ENCODE data around the gene MRPS21. TPM values are rescaled to one million over a fixed set of nuclear protein-coding genes. Genes with fewer than 3 reads are reported as not detected.

Gene MRPS21
- total and polyA plus RNA-seq, 2 of the 8 experiments (the other 6 are each of a cell fraction or from before 2014, with no cell fraction given), result 81.9 to 99.8 TPM

- no peak for DNase-seq (ENCODE audit: low read depth in 1 of 2, low spot score in 2 of 2)
- no peak overlapping the region for H3K23ac ChIP-seq (ENCODE audit: insufficient read length)
- peaks cover 21% of the 10 kb centered on the region for H3K23me2 ChIP-seq (ENCODE audit: low read depth, low read length)
- no peak overlapping the region for H4K5ac ChIP-seq (ENCODE audit: insufficient read length, low read depth, low read length)
- H3K9me3 ChIP-seq (ENCODE audit: insufficient read depth in 2 of 2, low read depth in 1 of 2, low read length in 1 of 2), result no peaks in the 10 kb centered on the region
- peaks cover 2 to 10% (median 7%) of the 10 kb centered on the region in 4 experiments; a peak in 6 of 7 replicates for H3K4me1 ChIP-seq (replicated peaks in 1 of 4; ENCODE audit: control insufficient read depth in 3 of 4, insufficient read depth in 4 of 4, low read length in 3 of 4)
- no peak overlapping the region for H4K8ac ChIP-seq (ENCODE audit: extremely low read depth, insufficient read depth, low read length)
- no peak overlapping the region for H2AFZ ChIP-seq (ENCODE audit: low read length)
- H3K18ac ChIP-seq (ENCODE audit: extremely low read depth, low read length), result no peak overlapping the region
- H3K4me3 ChIP-seq (ENCODE audit: extremely low read depth in 1 of 4, insufficient read depth in 2 of 4, low read depth in 3 of 4, low read length in 4 of 4), result no peak overlapping the region
- H3K14ac ChIP-seq (ENCODE audit: insufficient read length), result no peak overlapping the region
- H3K9ac ChIP-seq (replicated peaks in 1 of 4; ENCODE audit: extremely low read depth in 1 of 4, low read depth in 3 of 4, low read length in 3 of 4), result no peak overlapping the region
- H4K20me1 ChIP-seq (replicated peaks in 1 of 2; ENCODE audit: control insufficient read depth in 1 of 2, insufficient read depth in 2 of 2, low read length in 2 of 2), result peaks cover under 1 to 4% of the 10 kb centered on the region in 2 experiments
- H3K79me1 ChIP-seq (ENCODE audit: low read depth, low read length), result peaks cover 12% of the 10 kb centered on the region; the same call in 1 of the 2 replicates
- no peak overlapping the region for H3K56ac ChIP-seq (replicated peaks; ENCODE audit: insufficient read length, low read depth, low read length)
- H2BK5ac ChIP-seq (ENCODE audit: low read depth, low read length), result no peak overlapping the region
- no peak overlapping the region for H2BK20ac ChIP-seq (ENCODE audit: low read length)
- WGBS, 2 experiments (ENCODE audit: extremely low coverage in 1 of 2, insufficient coverage in 1 of 2, insufficient read length in 1 of 2, insufficient replicate concordance in 2 of 2, low coverage in 1 of 2, low lambda C conversion rate in 2 of 2, missing lambda C conversion rate in 1 of 2), result 92% methylated on average over 6 of the region's 6 CpGs; no CpG with 5 or more reads in 1 of the 2 experiments
- no peak overlapping the region for H4K91ac ChIP-seq (replicated peaks; ENCODE audit: insufficient read length, low read length)
- FAIRE-seq, result no peak
- no peak overlapping the region for H3K4ac ChIP-seq (replicated peaks; ENCODE audit: insufficient read length, low read depth, low read length)
- no peak overlapping the region for H2BK15ac ChIP-seq (ENCODE audit: low read length)
- H2BK12ac ChIP-seq (ENCODE audit: low read depth, low read length), result no peak overlapping the region
- H3K79me2 ChIP-seq (ENCODE audit: control insufficient read depth in 1 of 2, insufficient read depth in 2 of 2, low read length in 2 of 2), result peaks cover 4 to 35% of the 10 kb centered on the region in 2 experiments
- peaks cover 24 to 60% (median 48%) of the 10 kb centered on the region in 4 experiments for H3K36me3 ChIP-seq (ENCODE audit: control insufficient read depth in 2 of 4, insufficient read depth in 4 of 4, low read length in 3 of 4)
- no peak overlapping the region for H3K27ac ChIP-seq (ENCODE audit: low read depth, low read length)
- H3K4me2 ChIP-seq (ENCODE audit: insufficient read depth in 1 of 2, low read depth in 2 of 2, low read length in 2 of 2), result no peak overlapping the region
- ChIA-PET CTCF (ENCODE audit: partially characterized antibody) (interaction anchor here (0.6 to 17.5 kb wide), 6 partner anchors 8 to 52 kb away, joined by 3 to 326 read pairs (median 4); partner anchors contain the start of genes APH1A, C1orf54 and CIART), POLR2A (ENCODE audit: partially characterized antibody) (interaction anchor here (0.6 to 19.4 kb wide), 10 partner anchors 10 to 287 kb away, joined by 3 to 535 read pairs (median 4); partner anchors contain the start of genes ADAMTSL4, APH1A, C1orf54 and CIART)
- no peak overlapping the region for H2AK5ac ChIP-seq (ENCODE audit: low read depth, low read length)
- no peaks in the 10 kb centered on the region for H3K27me3 ChIP-seq (replicated peaks in 1 of 4; ENCODE audit: control insufficient read depth in 3 of 4, extremely low read depth in 1 of 4, insufficient read depth in 3 of 4, low read length in 3 of 4)
- H2BK120ac ChIP-seq (replicated peaks; ENCODE audit: low read depth, low read length), result no peak overlapping the region
- no peak; a peak in 1 of 3 replicates for TF ChIP-seq POLR2A (IDR thresholded peaks at IDR 0.05; ENCODE audit: control extremely low read depth in 1 of 2, low read depth in 2 of 2, low read length in 2 of 2)
- TF ChIP-seq BACH1 (IDR thresholded peaks at IDR 0.05; ENCODE audit: low read length), result no peak
- TF ChIP-seq SIX5 (IDR thresholded peaks at IDR 0.05; ENCODE audit: low read depth, low read length), result no peak
- TF ChIP-seq KDM4A (IDR thresholded peaks at IDR 0.05; ENCODE audit: low read depth, low read length, severe bottlenecking), result no peak
- no peak for TF ChIP-seq SP1 (IDR thresholded peaks at IDR 0.05; ENCODE audit: low read depth, low read length)
- TF ChIP-seq CEBPB (IDR thresholded peaks at IDR 0.05; ENCODE audit: low read depth, low read length), result no peak
- TF ChIP-seq RXRA (IDR thresholded peaks at IDR 0.05; ENCODE audit: insufficient read depth, low read depth, low read length), result no peak
- TF ChIP-seq GABPA (IDR thresholded peaks at IDR 0.05; ENCODE audit: borderline replicate concordance, insufficient read depth, low read length), result no peak
- TF ChIP-seq JUN (IDR thresholded peaks at IDR 0.05; ENCODE audit: low read depth, low read length), result no peak
- TF ChIP-seq EP300 (IDR thresholded peaks at IDR 0.05; ENCODE audit: borderline replicate concordance in 1 of 2, low read depth in 2 of 2, low read length in 2 of 2), result no peak
- no peak for TF ChIP-seq EGR1 (IDR thresholded peaks at IDR 0.05; ENCODE audit: borderline replicate concordance, low read depth, low read length)
- TF ChIP-seq MAFK (IDR thresholded peaks at IDR 0.05; ENCODE audit: low read depth, low read length), result no peak
Observed at GRCh38 chr1:150262388-150263320, 31.0 kb upstream of the MRPS21 start.

Measured in H1 (cell line).